Colon (tissue), 2 donors: ENCODE results near the gene SHOX.

Experiments used
- FAIRE-seq: peaks from 2 replicates; lab custom pipeline; 2012; peaks lifted over from hg19 to GRCh38; lab: Jason Lieb, UNC
- donor health status: control.
- donor health status: control.

Gene SHOX

GRCh38 chrX:666762-667720 lies 36.5 kb downstream of the SHOX start:
- FAIRE-seq: no peak

- no peak for FAIRE-seq
These were observed 40.1 kb downstream of the SHOX start for GRCh38 chrX:670645-671044.

- no peak for FAIRE-seq
These were observed 42.3 kb downstream of the SHOX start for GRCh38 chrX:672931-673330.

GRCh38 chrX:675279-675954 lies 44.8 kb downstream of the SHOX start:
- no peak for FAIRE-seq

GRCh38 chrX:675955-676295 lies 45.3 kb downstream of the SHOX start:
- FAIRE-seq: no peak

- no peak for FAIRE-seq
These were observed 46.8 kb downstream of the SHOX start for GRCh38 chrX:677376-677775.

- no peak for FAIRE-seq
These were observed 48.8 kb downstream of the SHOX start for GRCh38 chrX:679291-679979.

- FAIRE-seq: no peak
These were observed 49.5 kb downstream of the SHOX start for GRCh38 chrX:680062-680461.

GRCh38 chrX:681989-682388 lies 51.4 kb downstream of the SHOX start:
- no peak for FAIRE-seq

- FAIRE-seq: no peak
These were observed 52.3 kb downstream of the SHOX start for GRCh38 chrX:682892-683291.

- FAIRE-seq: no peak
These were observed 53.0 kb downstream of the SHOX start for GRCh38 chrX:683576-683975.

GRCh38 chrX:685120-686032 lies 54.8 kb downstream of the SHOX start:
- no peak for FAIRE-seq

GRCh38 chrX:689983-690382 lies 59.4 kb downstream of the SHOX start:
- FAIRE-seq: no peak

GRCh38 chrX:694800-695199 lies 64.2 kb downstream of the SHOX start:
- FAIRE-seq: no peak

GRCh38 chrX:698206-698605 lies 67.6 kb downstream of the SHOX start:
- no peak for FAIRE-seq

- FAIRE-seq: no peak
These were observed 70.3 kb downstream of the SHOX start for GRCh38 chrX:700936-701335.

- FAIRE-seq: no peak
These were observed 71.1 kb downstream of the SHOX start for GRCh38 chrX:701673-702072.

- no peak for FAIRE-seq
These were observed 72.9 kb downstream of the SHOX start for GRCh38 chrX:703466-703865.

- no peak for FAIRE-seq
These were observed 73.3 kb downstream of the SHOX start for GRCh38 chrX:703866-704265.
